ENCODE data around the gene C1orf115. TPM values are rescaled to one million over a fixed set of nuclear protein-coding genes. Genes with fewer than 3 reads are reported as not detected.

The C1orf115 gene
- total and polyA plus RNA-seq, 4 donors: 29.6 to 56.6 (median 40.5) TPM

DNA sequence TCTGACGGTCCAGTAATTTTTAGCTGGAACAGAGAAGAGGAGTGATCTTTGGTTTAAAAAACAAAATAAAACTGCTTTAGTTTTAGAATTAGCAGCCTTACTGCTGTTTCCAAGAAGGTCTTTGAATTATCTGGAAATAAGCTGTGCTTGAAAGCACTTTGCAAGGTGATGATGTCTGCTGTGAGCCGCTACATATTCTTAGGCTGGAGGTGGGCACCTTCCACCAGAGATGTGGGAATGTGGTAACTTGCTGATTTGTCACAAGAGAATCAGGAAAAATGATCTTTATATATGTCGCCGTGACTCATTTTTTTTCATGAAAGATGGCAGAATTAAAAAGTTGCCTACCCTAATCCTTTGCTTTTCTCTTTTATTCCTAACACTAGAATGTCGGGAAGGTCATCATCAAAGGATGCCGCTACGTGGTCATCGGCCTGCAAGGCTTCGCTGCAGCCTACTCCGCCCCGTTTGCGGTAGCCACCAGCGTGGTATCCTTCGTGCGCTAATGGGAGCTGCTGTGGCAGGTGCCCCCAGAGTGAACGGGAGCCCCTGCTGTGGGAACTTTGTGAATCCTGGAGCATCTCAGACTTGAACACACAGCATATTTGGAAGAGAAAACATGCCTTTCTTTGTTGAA lies 6.2 kb downstream of the C1orf115 start:
- no peak for TF ChIP-seq EGR1 (IDR thresholded peaks at IDR 0.05; ENCODE audit: low read depth in 2 of 2)
- no peak for DNase-seq (ENCODE audit: low spot score)
- H3K4me1 ChIP-seq (ENCODE audit: control insufficient read depth in 4 of 4, insufficient read depth in 4 of 4, low read length in 3 of 4): peaks cover 6 to 54% (median 36%) of the 10 kb centered on the region in 4 donors
- H3K27me3 ChIP-seq (ENCODE audit: control insufficient read depth in 4 of 4, insufficient read depth in 4 of 4, low read length in 3 of 4): no peaks in the 10 kb centered on the region
- peaks cover 0 to 20% (median 8%) of the 10 kb centered on the region in 4 donors for H3K36me3 ChIP-seq (ENCODE audit: control insufficient read depth in 4 of 4, insufficient read depth in 3 of 4, low read depth in 1 of 4, low read length in 3 of 4)
- WGBS: 96% methylated on average over 16 of the region's 16 CpGs
- H3K4me3 ChIP-seq (ENCODE audit: low read depth in 1 of 3, low read length in 3 of 3): no peak overlapping the region
- H3K9ac ChIP-seq (ENCODE audit: low read depth in 1 of 2, low read length in 2 of 2): no peak overlapping the region
- no peaks in the 10 kb centered on the region for H3K9me3 ChIP-seq (ENCODE audit: control insufficient read depth in 4 of 4, low read length in 3 of 4)
- no peak overlapping the region for H3K27ac ChIP-seq (ENCODE audit: low read depth in 1 of 2, low read length in 2 of 2)

DNA sequence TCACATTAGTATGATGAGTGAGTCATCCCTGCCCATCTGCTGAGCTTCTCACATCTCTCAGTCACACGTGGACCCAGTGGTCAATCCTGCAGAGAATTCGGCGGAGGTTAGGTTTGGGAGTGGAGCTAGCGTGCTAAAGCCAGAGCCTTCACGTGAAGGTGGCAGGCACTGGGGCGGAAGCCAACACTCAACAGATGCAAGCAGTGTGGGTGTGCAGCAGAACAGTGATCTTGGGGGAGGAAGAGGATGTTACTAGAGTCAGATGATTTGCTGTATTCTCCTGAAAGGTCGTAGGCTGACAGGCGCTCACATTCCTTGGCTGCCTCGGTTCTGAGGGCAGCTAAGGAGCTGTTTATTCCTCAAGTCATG lies 6.7 kb downstream of the C1orf115 start:
- no peaks in the 10 kb centered on the region for H3K27me3 ChIP-seq (ENCODE audit: control insufficient read depth in 4 of 4, insufficient read depth in 4 of 4, low read length in 3 of 4)
- no peak for TF ChIP-seq GABPA (IDR thresholded peaks at IDR 0.05 in 1 of 2, conservative IDR thresholded peaks at IDR 0.05 in 1 of 2)
- no peak for TF ChIP-seq FOXA2 (IDR thresholded peaks at IDR 0.05)

DNA sequence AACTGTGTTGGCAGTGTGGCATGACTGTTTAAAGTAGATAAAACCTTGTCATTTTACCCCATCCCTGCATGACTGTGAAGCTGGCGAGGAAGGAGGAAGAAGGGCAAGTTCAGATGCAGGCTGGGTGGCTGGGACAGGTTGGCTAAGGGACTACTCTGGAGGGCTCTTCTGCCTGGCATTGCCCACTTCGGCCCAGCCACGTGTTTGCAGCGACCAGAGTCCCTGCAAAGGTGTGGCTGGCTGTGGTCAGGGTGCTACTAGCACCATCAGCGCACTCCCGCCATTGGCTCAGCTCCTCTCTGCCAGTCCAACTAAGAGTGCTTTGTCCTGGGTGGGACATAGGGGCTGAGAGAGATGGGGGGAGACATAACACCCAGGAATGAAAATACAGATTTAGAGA lies 7.2 kb downstream of the C1orf115 start:
- Histone ChIP-seq H3K9me3 (ENCODE audit: control insufficient read depth in 4 of 4, low read length in 3 of 4) (no peaks in the 10 kb centered on the region), H3K4me1 (ENCODE audit: control insufficient read depth in 4 of 4, insufficient read depth in 4 of 4, low read length in 3 of 4) (peaks cover 3 to 44% (median 28%) of the 10 kb centered on the region in 4 donors), H3K4me3 (ENCODE audit: low read depth in 1 of 3, low read length in 3 of 3) (no peak overlapping the region), H3K27ac (ENCODE audit: low read depth in 1 of 2, low read length in 2 of 2) (no peak overlapping the region), H3K36me3 (ENCODE audit: control insufficient read depth in 4 of 4, insufficient read depth in 3 of 4, low read depth in 1 of 4, low read length in 3 of 4) (peaks cover 0 to 20% (median 8%) of the 10 kb centered on the region in 4 donors), H3K9ac (ENCODE audit: low read depth in 1 of 2, low read length in 2 of 2) (no peak overlapping the region), H3K27me3 (ENCODE audit: control insufficient read depth in 4 of 4, insufficient read depth in 4 of 4, low read length in 3 of 4) (no peaks in the 10 kb centered on the region)
- no peak for DNase-seq (ENCODE audit: low spot score)
- WGBS: 93% methylated on average over 6 of the region's 6 CpGs
- TF ChIP-seq EGR1 (IDR thresholded peaks at IDR 0.05; ENCODE audit: low read depth in 2 of 2): no peak
- TF ChIP-seq, protein P1, sequence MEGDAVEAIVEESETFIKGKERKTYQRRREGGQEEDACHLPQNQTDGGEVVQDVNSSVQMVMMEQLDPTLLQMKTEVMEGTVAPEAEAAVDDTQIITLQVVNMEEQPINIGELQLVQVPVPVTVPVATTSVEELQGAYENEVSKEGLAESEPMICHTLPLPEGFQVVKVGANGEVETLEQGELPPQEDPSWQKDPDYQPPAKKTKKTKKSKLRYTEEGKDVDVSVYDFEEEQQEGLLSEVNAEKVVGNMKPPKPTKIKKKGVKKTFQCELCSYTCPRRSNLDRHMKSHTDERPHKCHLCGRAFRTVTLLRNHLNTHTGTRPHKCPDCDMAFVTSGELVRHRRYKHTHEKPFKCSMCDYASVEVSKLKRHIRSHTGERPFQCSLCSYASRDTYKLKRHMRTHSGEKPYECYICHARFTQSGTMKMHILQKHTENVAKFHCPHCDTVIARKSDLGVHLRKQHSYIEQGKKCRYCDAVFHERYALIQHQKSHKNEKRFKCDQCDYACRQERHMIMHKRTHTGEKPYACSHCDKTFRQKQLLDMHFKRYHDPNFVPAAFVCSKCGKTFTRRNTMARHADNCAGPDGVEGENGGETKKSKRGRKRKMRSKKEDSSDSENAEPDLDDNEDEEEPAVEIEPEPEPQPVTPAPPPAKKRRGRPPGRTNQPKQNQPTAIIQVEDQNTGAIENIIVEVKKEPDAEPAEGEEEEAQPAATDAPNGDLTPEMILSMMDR (IDR thresholded peaks at IDR 0.05; ENCODE audit: low read depth, low read length, missing input control): no peak
- TF ChIP-seq RXRA (IDR thresholded peaks at IDR 0.05): no peak
- TF ChIP-seq HNF4G (IDR thresholded peaks at IDR 0.05): no peak
- TF ChIP-seq FOXA1 (IDR thresholded peaks at IDR 0.05): no peak
- TF ChIP-seq, protein P2, sequence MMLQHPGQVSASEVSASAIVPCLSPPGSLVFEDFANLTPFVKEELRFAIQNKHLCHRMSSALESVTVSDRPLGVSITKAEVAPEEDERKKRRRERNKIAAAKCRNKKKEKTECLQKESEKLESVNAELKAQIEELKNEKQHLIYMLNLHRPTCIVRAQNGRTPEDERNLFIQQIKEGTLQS (IDR thresholded peaks at IDR 0.05): no peak
- no peak for TF ChIP-seq GABPA (IDR thresholded peaks at IDR 0.05 in 1 of 2, conservative IDR thresholded peaks at IDR 0.05 in 1 of 2)
- no peak for TF ChIP-seq JUND (IDR thresholded peaks at IDR 0.05)
- no peak for TF ChIP-seq RAD21 (IDR thresholded peaks at IDR 0.05)
- TF ChIP-seq YY1 (IDR thresholded peaks at IDR 0.05): no peak
- TF ChIP-seq SP1 (IDR thresholded peaks at IDR 0.05): no peak
- TF ChIP-seq, protein P3, sequence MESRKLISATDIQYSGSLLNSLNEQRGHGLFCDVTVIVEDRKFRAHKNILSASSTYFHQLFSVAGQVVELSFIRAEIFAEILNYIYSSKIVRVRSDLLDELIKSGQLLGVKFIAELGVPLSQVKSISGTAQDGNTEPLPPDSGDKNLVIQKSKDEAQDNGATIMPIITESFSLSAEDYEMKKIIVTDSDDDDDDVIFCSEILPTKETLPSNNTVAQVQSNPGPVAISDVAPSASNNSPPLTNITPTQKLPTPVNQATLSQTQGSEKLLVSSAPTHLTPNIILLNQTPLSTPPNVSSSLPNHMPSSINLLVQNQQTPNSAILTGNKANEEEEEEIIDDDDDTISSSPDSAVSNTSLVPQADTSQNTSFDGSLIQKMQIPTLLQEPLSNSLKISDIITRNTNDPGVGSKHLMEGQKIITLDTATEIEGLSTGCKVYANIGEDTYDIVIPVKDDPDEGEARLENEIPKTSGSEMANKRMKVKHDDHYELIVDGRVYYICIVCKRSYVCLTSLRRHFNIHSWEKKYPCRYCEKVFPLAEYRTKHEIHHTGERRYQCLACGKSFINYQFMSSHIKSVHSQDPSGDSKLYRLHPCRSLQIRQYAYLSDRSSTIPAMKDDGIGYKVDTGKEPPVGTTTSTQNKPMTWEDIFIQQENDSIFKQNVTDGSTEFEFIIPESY (IDR thresholded peaks at IDR 0.05): no peak
- TF ChIP-seq HNF4A (conservative IDR thresholded peaks at IDR 0.05): no peak

More for the DNA sequence above, 6.7 kb downstream of the C1orf115 start:
- WGBS: 85% methylated on average over 9 of the region's 9 CpGs
- peaks cover 0 to 20% (median 8%) of the 10 kb centered on the region in 4 donors for H3K36me3 ChIP-seq (ENCODE audit: control insufficient read depth in 4 of 4, insufficient read depth in 3 of 4, low read depth in 1 of 4, low read length in 3 of 4)
- peaks cover 4 to 49% (median 31%) of the 10 kb centered on the region in 4 donors for H3K4me1 ChIP-seq (ENCODE audit: control insufficient read depth in 4 of 4, insufficient read depth in 4 of 4, low read length in 3 of 4)
- no peak overlapping the region for H3K4me3 ChIP-seq (ENCODE audit: low read depth in 1 of 3, low read length in 3 of 3)
- H3K27ac ChIP-seq (ENCODE audit: low read depth in 1 of 2, low read length in 2 of 2): no peak overlapping the region
- no peaks in the 10 kb centered on the region for H3K9me3 ChIP-seq (ENCODE audit: control insufficient read depth in 4 of 4, low read length in 3 of 4)
- no peak for DNase-seq (ENCODE audit: low spot score)
- H3K9ac ChIP-seq (ENCODE audit: low read depth in 1 of 2, low read length in 2 of 2): no peak overlapping the region
